K562 treated with DMSO at 1 percent for 4 hours (cell line): ENCODE results near the gene SYF2. TPM values are rescaled to one million over a fixed set of nuclear protein-coding genes. Genes with fewer than 3 reads are reported as not detected.

ENCODE experiments used
- total RNA-seq: library from RNA; unstranded; fragments of 300-600 nt; gene quantifications from 2 replicates; pipeline ENCODE4 v1.2.3, GENCODE V29; 2022; ENCODE audit not compliant: insufficient read depth

The SYF2 gene
- 69.7 and 73.4 TPM in 2 replicates for total RNA-seq

DNA sequence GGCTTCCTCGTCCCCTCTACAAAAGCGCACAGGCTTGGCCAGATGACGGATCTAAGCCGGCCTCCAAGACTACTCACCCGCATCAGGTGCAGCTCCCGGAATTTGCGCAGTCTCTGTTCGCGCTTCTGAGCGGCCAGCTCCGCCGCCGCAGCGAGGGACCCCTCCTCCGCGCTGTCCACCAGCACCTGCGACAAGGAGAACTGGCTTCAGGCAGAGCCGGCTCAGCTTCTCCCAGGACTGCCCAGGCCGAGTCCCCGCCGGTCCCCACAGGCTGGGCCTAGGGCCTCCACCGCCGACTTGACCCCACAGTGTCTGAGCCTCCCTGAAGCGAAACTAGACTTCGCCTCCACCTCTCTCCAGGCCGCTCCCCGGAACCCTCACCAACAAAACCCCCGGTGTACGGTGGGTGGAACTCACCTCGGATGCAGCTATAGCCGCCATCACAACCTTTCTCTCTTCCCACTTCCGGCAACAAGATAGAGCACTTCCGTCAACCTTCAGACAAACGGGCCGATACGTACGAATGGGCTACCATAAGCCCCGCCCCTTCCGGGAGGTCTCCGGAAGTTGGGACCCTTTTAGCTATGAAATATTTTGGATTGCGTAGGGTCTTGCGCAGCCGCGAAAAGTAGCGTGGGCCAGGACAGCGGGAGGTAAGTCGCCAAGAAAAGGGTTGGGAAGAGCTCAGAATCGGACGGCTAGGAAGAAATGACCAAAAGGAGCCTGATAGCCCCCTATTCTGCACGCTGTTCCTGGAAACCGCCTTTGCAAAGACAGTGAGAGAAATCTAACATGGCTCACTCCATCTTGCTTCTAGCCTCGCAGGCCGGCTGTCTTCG lies at the start of gene SYF2:
SYF2 (minus strand) TSS at position 476 of the 839 bp plus-strand sequence; CDS start at position 441, 35 bp downstream.

DNA sequence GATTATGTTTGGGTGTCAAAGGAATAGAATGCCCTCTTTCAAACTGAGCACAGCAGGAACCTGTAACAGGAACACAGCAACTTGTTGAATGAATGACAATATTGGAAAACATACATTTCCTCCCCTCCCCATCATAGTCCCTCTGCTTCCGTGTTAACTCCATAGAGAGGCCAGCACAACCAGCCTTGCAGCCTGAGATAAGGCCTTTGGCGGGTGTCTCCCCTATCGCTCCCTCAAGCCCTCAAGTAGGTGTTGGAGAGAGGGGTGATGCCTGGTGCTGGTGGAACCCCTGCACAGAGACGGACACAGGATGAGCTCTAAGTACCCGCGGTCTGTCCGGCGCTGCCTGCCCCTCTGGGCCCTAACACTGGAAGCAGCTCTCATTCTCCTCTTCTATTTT lies 39.9 kb upstream of the SYF2 start, which contains the start of gene RHD:
RHD (plus strand) TSS at position 272 of the 400 bp plus-strand sequence; CDS start at position 311, 39 bp downstream.

DNA sequence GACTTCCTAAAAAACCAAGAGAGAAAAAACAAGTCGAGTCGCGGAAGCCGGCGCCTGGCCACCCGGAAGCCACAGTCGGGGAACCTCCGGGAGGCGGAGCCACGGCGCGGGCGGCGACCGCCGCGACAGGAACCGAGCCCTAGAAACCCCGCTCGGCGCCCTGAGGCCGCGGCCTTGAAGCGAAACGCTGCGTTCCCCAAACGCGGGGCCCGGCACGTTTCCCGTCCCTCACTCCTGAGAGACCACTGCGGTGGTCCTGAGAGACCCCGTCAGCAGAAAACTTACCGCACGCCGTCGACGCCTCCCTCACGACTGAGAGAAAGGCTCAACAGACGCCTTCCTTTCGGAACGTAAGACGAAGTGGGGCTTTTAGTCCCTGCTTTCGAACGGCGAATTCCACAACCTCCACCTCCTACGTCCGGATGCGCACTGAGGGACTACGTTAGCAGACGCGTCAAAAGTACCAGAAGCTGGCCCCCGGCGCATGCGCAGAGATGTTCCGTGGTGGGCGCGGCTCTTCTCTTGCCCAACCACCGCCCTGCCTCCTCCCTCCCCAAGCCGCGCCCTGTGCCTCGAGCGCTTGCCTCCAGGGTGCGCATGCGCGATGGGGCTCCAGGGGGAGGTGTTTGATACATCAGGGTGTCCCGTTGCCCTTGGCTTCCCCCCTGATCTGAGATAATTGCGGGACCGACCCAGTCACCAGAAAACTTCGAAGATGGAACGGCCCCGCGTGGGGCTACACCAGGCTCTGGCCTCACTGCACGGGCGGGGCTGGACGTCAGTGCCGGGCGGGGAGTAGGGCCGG lies 14.9 kb upstream of the SYF2 start, which contains the start of gene RSRP1:
RSRP1 (minus strand) TSS at position 431 of the 805 bp plus-strand sequence. CDS start 491 bp downstream, outside the sequence.

Other genes with a start within 250 kb of the SYF2 start
- gene RSRP1, start 15.0 kb upstream of the SYF2 start, total RNA-seq = 107 and 172 TPM in 2 replicates
- gene RHD, start 40.0 kb upstream of the SYF2 start, total RNA-seq = 11.1 and 15.1 TPM in 2 replicates
- 94.5 and 97.1 TPM in 2 replicates for gene TMEM50A, start 105.8 kb upstream of the SYF2 start, total RNA-seq
- gene RHCE, start 188.3 kb upstream of the SYF2 start, total RNA-seq = 12.5 and 13.4 TPM in 2 replicates
- gene MACO1, start 198.4 kb upstream of the SYF2 start, total RNA-seq = 14.0 and 17.1 TPM in 2 replicates